Dedifferentiated amniotic fluid mesenchymal stem cell (primary cell): Measurements from ENCODE around the gene FMC1.
"Not testable (repeated sequence)": the region's sequence is repeated elsewhere in the genome, so short reads cannot be mapped to it uniquely, and the experiment has no call there.

Experiments
- DNase-seq: peaks from one replicate; pipeline ENCODE4 v3.0.0-alpha.2; 2016; ENCODE audit errors: extremely low spot score

Gene FMC1

GRCh38 chr7:139340037-139340807, 915 bp upstream of the FMC1 start:
- DNase-seq: peak; percentile 99

- no peak for DNase-seq
These were observed 404 bp upstream of the FMC1 start for GRCh38 chr7:139340808-139341057.

- DNase-seq: no peak
These were observed 664 bp downstream of the FMC1 start for GRCh38 chr7:139341776-139342226.

GRCh38 chr7:139345042-139345441, 3.9 kb downstream of the FMC1 start:
- DNase-seq: no peak

- DNase-seq: no peak
These were observed 9.9 kb downstream of the FMC1 start for GRCh38 chr7:139351027-139351426.

GRCh38 chr7:139354729-139355128, 13.6 kb downstream of the FMC1 start:
- DNase-seq: no peak

GRCh38 chr7:139355320-139355719, 14.2 kb downstream of the FMC1 start:
- no peak for DNase-seq

- not testable (repeated sequence) for DNase-seq
These were observed 16.8 kb downstream of the FMC1 start for GRCh38 chr7:139357729-139358506.

- DNase-seq: no peak
These were observed 17.6 kb downstream of the FMC1 start for GRCh38 chr7:139358541-139359365.

- peak; percentile 99 for DNase-seq
These were observed 18.5 kb downstream of the FMC1 start, which contains the start of gene LUC7L2 for GRCh38 chr7:139359366-139360209. Gene LUC7L2, plus strand, starts transcription at chr7:139359894. Its CDS starts 368 bp downstream, at chr7:139360262.

GRCh38 chr7:139360210-139360947, 19.2 kb downstream of the FMC1 start:
- peak; percentile 91 for DNase-seq

GRCh38 chr7:139360948-139361307, 19.8 kb downstream of the FMC1 start:
- DNase-seq: no peak

GRCh38 chr7:139361523-139361922, 20.4 kb downstream of the FMC1 start:
- no peak for DNase-seq

- DNase-seq: no peak
These were observed 21.2 kb downstream of the FMC1 start for GRCh38 chr7:139362302-139362701.

GRCh38 chr7:139362981-139363380, 21.8 kb downstream of the FMC1 start:
- DNase-seq: no peak

- DNase-seq: no peak
These were observed 24.2 kb downstream of the FMC1 start for GRCh38 chr7:139365336-139365735.

GRCh38 chr7:139366400-139366799, 25.3 kb downstream of the FMC1 start:
- no peak for DNase-seq

GRCh38 chr7:139367438-139368155, 26.5 kb downstream of the FMC1 start:
- DNase-seq: no peak

- no peak for DNase-seq
These were observed 29.3 kb downstream of the FMC1 start for GRCh38 chr7:139370301-139370942.

- DNase-seq: no peak
These were observed 29.8 kb downstream of the FMC1 start for GRCh38 chr7:139370943-139371313.
